Gastrocnemius medialis (tissue), 4 donors: ENCODE results near the gene NR5A1.

Source experiments
- CTCF ChIP-seq, 5 experiments: fragments of 450-650 bp in 3 of 5; fragments of 200-600 bp in 2 of 5; sonication (generic) in 2 of 5; IDR thresholded peaks in 4 of 5; conservative IDR thresholded peaks in 1 of 5; 1 replicate in 4 of 5; 2 replicates in 1 of 5; pipeline ENCODE4 v1.5.1; 2016 to 2019; ENCODE audit warnings: antibody characterized with exemption in 5 of 5, mild to moderate bottlenecking in 3 of 5, moderate library complexity in 3 of 5
- POLR2A ChIP-seq, 2 donors: fragments of 450-650 bp; IDR thresholded peaks; one replicate each; pipeline ENCODE4 v1.6.1; 2017; ENCODE audit warnings: antibody characterized with exemption in 2 of 2, mild to moderate bottlenecking in 2 of 2, moderate library complexity in 2 of 2

GRCh38 chr9:124526174-124526573, 19.0 kb upstream of the NR5A1 start:
- no peak for TF ChIP-seq CTCF (IDR thresholded peaks at IDR 0.05 in 4 of 5, conservative IDR thresholded peaks at IDR 0.05 in 1 of 5)
- no peak for TF ChIP-seq POLR2A (IDR thresholded peaks at IDR 0.05)
